MM.1S (cell line): ENCODE data around the gene INPP4A.

Experiments used
- DNase-seq: peaks from one replicate; pipeline ENCODE4 v3.0.0-alpha.2; 2015
- H2AFZ ChIP-seq: fragments of 300-600 bp; sonication (generic); 2 replicates; pipeline ENCODE4 v1.6.0; 2016; ENCODE audit warnings: antibody characterized with exemption, low read length
- H3F3A ChIP-seq: fragments of 300-600 bp; sonication (generic); 2 replicates; pipeline ENCODE4 v1.6.1; 2016; ENCODE audit warnings: mild to moderate bottlenecking, antibody characterized with exemption, low read length, moderate library complexity, mixed read lengths; ENCODE audit not compliant: insufficient read depth
- H3K27ac ChIP-seq: fragments of 300-600 bp; sonication (generic); 2 replicates; pipeline ENCODE4 v1.5.1; 2016; ENCODE audit warnings: mild to moderate bottlenecking, low read length
- H3K27me3 ChIP-seq: fragments of 300-600 bp; sonication (generic); replicated peaks from 2 replicates; pipeline ENCODE4 v1.6.0; 2016; ENCODE audit warnings: low read length; ENCODE audit not compliant: insufficient read depth
- H3K36me3 ChIP-seq: fragments of 300-600 bp; sonication (generic); replicated peaks from 2 replicates; pipeline ENCODE4 v1.6.1; 2016; ENCODE audit warnings: mild to moderate bottlenecking, low read length, mixed read lengths; ENCODE audit not compliant: insufficient read depth
- H3K4me1 ChIP-seq: fragments of 300-600 bp; sonication (generic); 2 replicates; pipeline ENCODE4 v1.6.1; 2016; ENCODE audit warnings: low read length, mixed read lengths
- H3K4me2 ChIP-seq: fragments of 300-600 bp; sonication (generic); 2 replicates; pipeline ENCODE4 v1.6.0; 2016; ENCODE audit warnings: low read depth, low read length
- H3K4me3 ChIP-seq: fragments of 300-600 bp; sonication (generic); 2 replicates; pipeline ENCODE4 v1.5.1; 2016; ENCODE audit warnings: low read length, mixed read lengths
- H3K79me2 ChIP-seq: fragments of 300-600 bp; sonication (generic); 2 replicates; pipeline ENCODE4 v1.6.1; 2016; ENCODE audit warnings: mixed run types, low read length, mixed read lengths
- H3K9ac ChIP-seq: fragments of 300-600 bp; sonication (generic); 2 replicates; pipeline ENCODE4 v1.6.1; 2016; ENCODE audit warnings: low read length, mixed read lengths
- H3K9me2 ChIP-seq: fragments of 300-600 bp; sonication (generic); replicated peaks from 2 replicates; pipeline ENCODE4 v1.6.1; 2016; ENCODE audit warnings: mild to moderate bottlenecking, low read length, mixed read lengths; ENCODE audit not compliant: insufficient read depth
- H3K9me3 ChIP-seq: fragments of 300-600 bp; sonication (generic); replicated peaks from 2 replicates; pipeline ENCODE4 v1.6.1; 2016; ENCODE audit warnings: mild to moderate bottlenecking, low read length, mixed read lengths; ENCODE audit not compliant: insufficient read depth
- H4K20me1 ChIP-seq: fragments of 300-600 bp; sonication (generic); 2 replicates; pipeline ENCODE4 v1.6.1; 2016; ENCODE audit warnings: mild to moderate bottlenecking, low read length, moderate library complexity, mixed read lengths; ENCODE audit not compliant: insufficient read depth
- EZH2 ChIP-seq: fragments of 300-600 bp; sonication (generic); optimal IDR thresholded peaks from 2 replicates; pipeline ENCODE3; 2017; ENCODE audit warnings: low read depth, mild to moderate bottlenecking, antibody characterized with exemption, low read length, mixed read lengths
- EZH2phosphoT487 ChIP-seq: fragments of 300-600 bp; sonication (generic); IDR thresholded peaks from 2 replicates; pipeline ENCODE4 v1.6.1; 2018; ENCODE audit warnings: antibody characterized with exemption, low read length
- TF ChIP-seq, protein P1 (sequence below): fragments of 300-600 bp; sonication (generic); IDR thresholded peaks from 2 replicates; pipeline ENCODE4 v1.5.1; 2016; ENCODE audit warnings: antibody characterized with exemption, low read length, mixed read lengths

The INPP4A gene

DNA sequence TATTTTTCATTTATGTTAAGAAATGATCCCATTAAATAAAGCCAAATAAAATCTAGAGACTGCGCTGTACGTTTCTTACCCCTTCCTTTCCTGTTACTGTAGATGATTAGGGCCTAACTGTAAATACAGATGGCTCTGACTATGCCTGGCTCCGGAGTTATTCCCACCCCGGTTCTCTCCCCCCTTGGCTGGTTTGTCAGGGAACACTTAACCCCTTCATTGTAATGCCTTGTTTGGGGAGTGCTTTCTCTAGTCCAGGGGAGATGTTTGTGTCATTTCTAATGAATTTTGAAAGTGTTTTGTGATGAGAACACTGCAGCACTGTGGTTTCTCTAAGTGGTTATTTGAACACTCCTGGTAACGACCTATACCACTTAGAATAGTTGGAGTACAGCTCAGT lies 172.5 kb downstream of the INPP4A start:
- no peak for DNase-seq
- no peak overlapping the region for H2AFZ ChIP-seq
- no peaks in the 10 kb centered on the region; the same call in 1 of the 2 replicates for H3K36me3 ChIP-seq
- H3K9me3 ChIP-seq, result no peaks in the 10 kb centered on the region
- no peaks in the 10 kb centered on the region for H3F3A ChIP-seq
- no peaks in the 10 kb centered on the region for H4K20me1 ChIP-seq
- H3K9ac ChIP-seq, result no peak overlapping the region
- no peaks in the 10 kb centered on the region for H3K4me1 ChIP-seq
- H3K4me2 ChIP-seq, result no peak overlapping the region
- H3K27me3 ChIP-seq, result no peaks in the 10 kb centered on the region
- TF ChIP-seq, protein P1, sequence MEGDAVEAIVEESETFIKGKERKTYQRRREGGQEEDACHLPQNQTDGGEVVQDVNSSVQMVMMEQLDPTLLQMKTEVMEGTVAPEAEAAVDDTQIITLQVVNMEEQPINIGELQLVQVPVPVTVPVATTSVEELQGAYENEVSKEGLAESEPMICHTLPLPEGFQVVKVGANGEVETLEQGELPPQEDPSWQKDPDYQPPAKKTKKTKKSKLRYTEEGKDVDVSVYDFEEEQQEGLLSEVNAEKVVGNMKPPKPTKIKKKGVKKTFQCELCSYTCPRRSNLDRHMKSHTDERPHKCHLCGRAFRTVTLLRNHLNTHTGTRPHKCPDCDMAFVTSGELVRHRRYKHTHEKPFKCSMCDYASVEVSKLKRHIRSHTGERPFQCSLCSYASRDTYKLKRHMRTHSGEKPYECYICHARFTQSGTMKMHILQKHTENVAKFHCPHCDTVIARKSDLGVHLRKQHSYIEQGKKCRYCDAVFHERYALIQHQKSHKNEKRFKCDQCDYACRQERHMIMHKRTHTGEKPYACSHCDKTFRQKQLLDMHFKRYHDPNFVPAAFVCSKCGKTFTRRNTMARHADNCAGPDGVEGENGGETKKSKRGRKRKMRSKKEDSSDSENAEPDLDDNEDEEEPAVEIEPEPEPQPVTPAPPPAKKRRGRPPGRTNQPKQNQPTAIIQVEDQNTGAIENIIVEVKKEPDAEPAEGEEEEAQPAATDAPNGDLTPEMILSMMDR, result no peak
- TF ChIP-seq EZH2phosphoT487 (no peak), EZH2 (no peak)
- no peak overlapping the region for H3K4me3 ChIP-seq
- H3K9me2 ChIP-seq, result no peaks in the 10 kb centered on the region
- no peak overlapping the region for H3K27ac ChIP-seq
- no peaks in the 10 kb centered on the region for H3K79me2 ChIP-seq

DNA sequence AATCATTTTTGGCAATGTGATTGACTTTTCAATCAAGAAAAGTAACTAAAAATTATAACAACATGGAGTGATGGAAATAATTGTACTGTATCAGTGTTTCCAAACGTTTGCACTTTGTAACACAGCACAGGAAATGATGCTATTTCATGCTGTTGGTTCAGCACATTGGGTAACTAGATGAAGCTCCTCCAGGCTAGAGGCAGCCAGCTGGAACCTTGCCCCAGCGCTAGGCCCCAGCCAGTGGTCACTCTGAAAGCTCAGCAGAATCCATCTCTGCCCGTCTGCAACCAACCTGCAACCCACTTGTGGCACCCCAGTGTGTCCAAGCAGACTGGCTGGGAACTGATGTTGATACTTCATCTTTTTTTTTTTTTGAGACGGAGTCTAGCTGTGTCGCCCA lies 179.0 kb downstream of the INPP4A start:
- H3K9me3 ChIP-seq, result no peaks in the 10 kb centered on the region
- no peak overlapping the region for H2AFZ ChIP-seq
- no peaks in the 10 kb centered on the region for H3F3A ChIP-seq
- 0 out of 2 replicates have a peak, but pooled peaks cover 2% of the 10 kb centered on the region for H4K20me1 ChIP-seq
- TF ChIP-seq, protein P1, result no peak
- no peak for TF ChIP-seq EZH2phosphoT487
- no peak for TF ChIP-seq EZH2
- H3K27ac ChIP-seq, result no peak overlapping the region
- no peaks in the 10 kb centered on the region for H3K4me1 ChIP-seq
- DNase-seq, result no peak
- H3K4me3 ChIP-seq, result no peak overlapping the region
- H3K27me3 ChIP-seq, result no peaks in the 10 kb centered on the region
- H3K9me2 ChIP-seq, result no peaks in the 10 kb centered on the region
- no peak overlapping the region for H3K4me2 ChIP-seq
- no peak overlapping the region for H3K9ac ChIP-seq
- no peaks in the 10 kb centered on the region for H3K79me2 ChIP-seq
- H3K36me3 ChIP-seq, result no peaks in the 10 kb centered on the region

DNA sequence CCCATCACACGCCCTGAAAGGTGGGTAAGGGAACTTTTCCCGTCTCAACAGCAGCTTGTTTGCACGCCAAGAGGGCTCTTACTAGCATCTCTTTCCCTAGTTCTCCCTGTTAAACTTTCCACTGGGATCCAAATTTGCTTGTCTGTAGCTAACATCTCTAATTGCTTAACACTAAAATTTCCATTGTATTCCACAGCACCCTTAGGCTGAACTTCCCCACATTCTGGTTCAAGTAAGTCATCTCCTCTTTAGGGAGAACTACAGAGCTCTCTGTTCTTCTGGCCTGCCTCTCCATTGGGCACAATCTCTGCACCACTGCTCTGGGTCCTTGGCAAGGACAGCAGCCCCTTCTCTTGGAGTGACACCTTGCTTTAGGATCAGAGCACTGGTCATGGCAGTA lies 187.7 kb downstream of the INPP4A start:
- H3K36me3 ChIP-seq, result no peaks in the 10 kb centered on the region
- peaks cover 8% of the 10 kb centered on the region; the same call in 1 of the 2 replicates for H3K4me1 ChIP-seq
- H3K27ac ChIP-seq, result no peak overlapping the region
- no peak overlapping the region for H2AFZ ChIP-seq
- H3K27me3 ChIP-seq, result no peaks in the 10 kb centered on the region
- no peaks in the 10 kb centered on the region for H3F3A ChIP-seq
- no peak for DNase-seq
- no peak overlapping the region for H3K4me3 ChIP-seq
- H3K79me2 ChIP-seq, result no peaks in the 10 kb centered on the region
- H3K9me2 ChIP-seq, result no peaks in the 10 kb centered on the region
- no peaks in the 10 kb centered on the region for H3K9me3 ChIP-seq
- TF ChIP-seq EZH2phosphoT487, result no peak
- no peak for TF ChIP-seq EZH2
- TF ChIP-seq, protein P1, result no peak
- H3K4me2 ChIP-seq, result no peak overlapping the region
- H4K20me1 ChIP-seq, result no peaks in the 10 kb centered on the region
- H3K9ac ChIP-seq, result no peak overlapping the region
